IPS-20b (cell line): ENCODE measurements around the gene ACOT11.

Experiments
- H3K27ac ChIP-seq: one replicate; pipeline ENCODE4 v1.5.1; 2013; ENCODE audit warnings: low read length
- H3K27me3 ChIP-seq: 2 replicates; pipeline ENCODE4 v1.6.1; 2013; ENCODE audit warnings: mild to moderate bottlenecking, low read length, inconsistent platforms; ENCODE audit not compliant: insufficient read depth
- H3K36me3 ChIP-seq: 2 replicates; pipeline ENCODE4 v1.6.1; 2013; ENCODE audit warnings: low read depth, mild to moderate bottlenecking, inconsistent platforms, low read length, moderate library complexity; ENCODE audit not compliant: insufficient read depth
- H3K4me1 ChIP-seq: 2 replicates; pipeline ENCODE4 v1.6.1; 2013; ENCODE audit warnings: mild to moderate bottlenecking, control low read depth, inconsistent platforms, low read length, moderate library complexity; ENCODE audit not compliant: insufficient read depth
- H3K4me3 ChIP-seq: 2 replicates; pipeline ENCODE4 v1.5.1; 2013; ENCODE audit warnings: mild to moderate bottlenecking, low read length, inconsistent platforms
- H3K9ac ChIP-seq: 2 replicates; pipeline ENCODE4 v1.6.1; 2013; ENCODE audit warnings: low read depth, mild to moderate bottlenecking, inconsistent platforms, low read length, moderate library complexity
- H3K9me3 ChIP-seq: 2 replicates; pipeline ENCODE4 v1.6.1; 2013; ENCODE audit warnings: mild to moderate bottlenecking, low read depth, low read length, inconsistent platforms; ENCODE audit not compliant: insufficient read depth

The ACOT11 gene

DNA sequence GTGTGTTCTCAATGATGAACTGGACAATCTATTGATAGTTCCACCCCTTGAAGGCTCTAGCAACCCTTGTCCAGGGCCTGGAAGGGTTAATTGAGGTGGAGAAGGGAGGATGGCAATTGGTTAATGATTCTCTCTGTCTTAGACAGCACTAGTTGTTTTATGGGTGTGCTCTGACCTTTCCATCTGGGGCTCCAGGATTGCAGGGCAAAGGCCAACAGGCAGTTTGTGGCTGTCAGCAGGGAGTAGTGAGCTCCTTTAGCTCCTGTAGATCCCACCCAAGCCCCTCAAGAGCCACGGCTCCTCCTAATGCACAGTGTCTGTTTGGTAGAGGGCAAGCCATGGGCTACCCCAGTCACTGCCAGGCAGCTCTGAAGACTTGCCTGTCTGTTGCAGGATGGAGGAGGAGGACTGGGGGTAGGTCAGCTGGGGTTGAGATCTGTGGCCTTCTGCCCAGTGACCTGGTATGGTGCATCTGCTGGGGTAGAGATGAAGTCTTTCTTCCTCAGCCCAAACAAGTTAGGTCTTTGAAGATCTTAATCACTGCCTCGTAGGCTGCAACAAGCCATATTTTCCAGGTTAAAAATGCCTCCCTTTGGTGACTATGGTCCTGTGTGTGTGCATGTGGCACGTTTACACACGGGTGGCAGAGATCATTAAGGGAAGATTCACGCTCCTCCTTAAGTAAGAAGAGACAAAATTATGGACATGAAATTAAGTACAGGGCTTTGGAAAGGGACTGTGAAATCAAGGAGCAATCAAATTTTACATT is 101.3 kb downstream of the ACOT11 start:
- H3K27ac ChIP-seq: no peak overlapping the region
- no peaks in the 10 kb centered on the region for H3K4me1 ChIP-seq
- no peak overlapping the region for H3K9ac ChIP-seq
- H3K36me3 ChIP-seq: no peaks in the 10 kb centered on the region
- peaks cover 7% of the 10 kb centered on the region; the same call in 1 of the 2 replicates for H3K27me3 ChIP-seq
- peaks cover 1% of the 10 kb centered on the region; the same call in 1 of the 2 replicates for H3K9me3 ChIP-seq
- no peak overlapping the region for H3K4me3 ChIP-seq

DNA sequence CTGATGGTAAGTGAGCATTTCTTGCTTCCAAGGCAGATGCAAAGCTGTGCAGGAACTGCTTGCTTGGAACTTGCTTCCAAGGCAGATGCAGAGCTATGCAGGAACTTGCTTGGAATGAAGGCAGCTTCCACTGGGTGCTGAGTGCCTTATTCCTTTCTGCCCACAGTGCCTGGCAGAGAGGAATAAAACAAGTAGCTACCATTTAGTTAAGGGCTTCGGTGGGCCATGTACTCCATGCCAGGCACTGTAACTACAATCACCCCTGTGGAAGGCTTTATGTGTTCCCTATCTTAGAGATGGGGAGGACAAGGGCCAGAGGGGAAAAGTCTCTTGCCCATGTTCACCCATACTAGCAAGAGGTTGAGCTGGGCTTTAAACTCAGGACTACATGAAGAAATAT is 101.9 kb downstream of the ACOT11 start:
- Histone ChIP-seq H3K4me1 (no peaks in the 10 kb centered on the region), H3K4me3 (no peak overlapping the region), H3K27ac (no peak overlapping the region), H3K9ac (no peak overlapping the region), H3K27me3 (peaks cover 7% of the 10 kb centered on the region; the same call in 1 of the 2 replicates), H3K36me3 (no peaks in the 10 kb centered on the region), H3K9me3 (no peaks in the 10 kb centered on the region)

DNA sequence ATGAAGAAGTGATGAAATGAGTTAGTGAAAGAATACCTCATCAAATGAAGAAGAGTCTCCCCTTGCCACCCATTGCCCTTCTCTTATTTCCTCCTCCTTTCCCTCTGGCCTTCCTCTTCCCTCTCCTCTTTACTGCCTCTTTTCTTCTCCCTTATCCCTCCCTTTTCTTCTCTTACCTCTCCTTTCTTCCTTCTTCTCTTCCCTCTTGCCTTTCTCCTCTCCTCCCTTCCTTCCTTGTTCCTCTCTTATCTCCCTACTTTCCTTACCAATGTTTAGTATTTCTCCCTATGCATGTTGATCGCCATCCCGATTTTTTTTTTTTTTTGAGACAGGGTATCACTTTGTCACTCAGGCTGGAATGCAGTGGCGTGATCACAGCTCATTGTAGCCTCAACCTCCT is 102.4 kb downstream of the ACOT11 start:
- H3K27ac ChIP-seq: no peak overlapping the region
- no peaks in the 10 kb centered on the region for H3K4me1 ChIP-seq
- no peaks in the 10 kb centered on the region for H3K9me3 ChIP-seq
- H3K4me3 ChIP-seq: no peak overlapping the region
- H3K36me3 ChIP-seq: no peaks in the 10 kb centered on the region
- peaks cover 7% of the 10 kb centered on the region; the same call in 1 of the 2 replicates for H3K27me3 ChIP-seq
- no peak overlapping the region for H3K9ac ChIP-seq

DNA sequence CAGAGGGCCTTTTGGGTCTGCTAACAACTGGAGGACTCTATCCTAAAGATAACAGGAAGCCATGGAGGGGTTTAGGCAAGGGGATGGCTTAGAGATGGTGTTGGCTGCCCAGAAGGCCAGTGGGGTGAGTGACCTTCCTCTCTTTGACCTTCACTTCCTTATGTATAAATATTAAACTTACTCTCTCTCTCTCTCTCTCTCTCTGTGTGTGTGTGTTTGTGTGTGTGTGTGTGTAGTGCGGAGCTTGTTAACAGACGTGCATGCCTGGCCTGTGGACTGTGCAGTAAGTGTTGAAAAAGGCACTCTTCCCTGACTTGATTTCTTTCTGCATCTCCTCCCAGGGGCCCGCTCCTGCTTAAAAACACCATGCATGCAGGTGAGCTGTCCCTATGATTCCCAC is 103.6 kb downstream of the ACOT11 start:
- H3K27me3 ChIP-seq: peaks cover 7% of the 10 kb centered on the region; the same call in 1 of the 2 replicates
- H3K9me3 ChIP-seq: no peaks in the 10 kb centered on the region
- no peaks in the 10 kb centered on the region for H3K4me1 ChIP-seq
- H3K36me3 ChIP-seq: no peaks in the 10 kb centered on the region
- no peak overlapping the region for H3K9ac ChIP-seq
- no peak overlapping the region for H3K27ac ChIP-seq
- no peak overlapping the region for H3K4me3 ChIP-seq

DNA sequence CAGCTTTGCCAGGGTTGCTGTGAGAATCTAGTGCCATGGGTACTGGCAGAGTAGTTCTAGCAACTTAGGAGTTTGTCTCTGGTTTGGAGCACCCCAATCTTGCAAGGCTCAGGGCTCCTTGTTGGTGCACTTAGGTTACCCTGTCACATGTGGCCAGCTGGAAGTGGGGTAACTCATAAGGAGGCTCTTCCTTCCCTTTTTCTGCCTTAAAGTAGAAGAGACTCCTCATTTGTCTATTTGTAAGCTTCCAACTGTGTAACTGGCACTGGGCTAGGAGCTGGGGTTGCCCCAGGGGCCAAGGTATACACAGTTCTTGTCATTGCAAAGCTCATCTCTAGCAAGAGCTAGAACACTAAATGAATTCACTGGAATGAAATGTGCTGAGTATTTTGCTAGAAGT is 104.1 kb downstream of the ACOT11 start:
- H3K36me3 ChIP-seq: no peaks in the 10 kb centered on the region
- no peaks in the 10 kb centered on the region for H3K9me3 ChIP-seq
- no peak overlapping the region for H3K27ac ChIP-seq
- H3K4me3 ChIP-seq: no peak overlapping the region
- peaks cover 7% of the 10 kb centered on the region; the same call in 1 of the 2 replicates for H3K27me3 ChIP-seq
- no peak overlapping the region for H3K9ac ChIP-seq
- no peaks in the 10 kb centered on the region for H3K4me1 ChIP-seq

DNA sequence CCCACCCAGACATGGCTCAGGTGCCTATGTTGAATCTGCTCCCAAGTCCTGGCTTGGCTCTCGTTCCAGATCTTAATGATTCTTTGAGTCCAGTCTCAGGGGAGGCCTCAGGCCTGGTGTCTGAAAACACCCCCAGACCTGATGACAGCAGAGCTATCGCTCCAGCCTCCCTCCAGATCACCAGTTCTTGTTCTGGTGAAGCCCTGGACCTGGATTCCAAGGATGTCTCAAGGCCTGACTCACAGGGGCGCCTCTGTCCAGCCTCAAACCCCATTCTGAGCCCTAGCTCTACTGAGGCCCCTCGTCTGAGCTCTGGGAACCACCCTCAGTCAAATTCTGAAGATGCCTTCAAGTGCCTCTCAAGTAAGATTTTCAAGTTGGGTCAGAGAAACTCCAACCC is 105.0 kb downstream of the ACOT11 start:
- H3K9me3 ChIP-seq: peaks cover 1% of the 10 kb centered on the region
- peaks cover 7% of the 10 kb centered on the region; the same call in 1 of the 2 replicates for H3K27me3 ChIP-seq
- no peaks in the 10 kb centered on the region for H3K36me3 ChIP-seq
- H3K4me1 ChIP-seq: no peaks in the 10 kb centered on the region
- no peak overlapping the region for H3K4me3 ChIP-seq
- no peak overlapping the region for H3K9ac ChIP-seq
- no peak overlapping the region for H3K27ac ChIP-seq

DNA sequence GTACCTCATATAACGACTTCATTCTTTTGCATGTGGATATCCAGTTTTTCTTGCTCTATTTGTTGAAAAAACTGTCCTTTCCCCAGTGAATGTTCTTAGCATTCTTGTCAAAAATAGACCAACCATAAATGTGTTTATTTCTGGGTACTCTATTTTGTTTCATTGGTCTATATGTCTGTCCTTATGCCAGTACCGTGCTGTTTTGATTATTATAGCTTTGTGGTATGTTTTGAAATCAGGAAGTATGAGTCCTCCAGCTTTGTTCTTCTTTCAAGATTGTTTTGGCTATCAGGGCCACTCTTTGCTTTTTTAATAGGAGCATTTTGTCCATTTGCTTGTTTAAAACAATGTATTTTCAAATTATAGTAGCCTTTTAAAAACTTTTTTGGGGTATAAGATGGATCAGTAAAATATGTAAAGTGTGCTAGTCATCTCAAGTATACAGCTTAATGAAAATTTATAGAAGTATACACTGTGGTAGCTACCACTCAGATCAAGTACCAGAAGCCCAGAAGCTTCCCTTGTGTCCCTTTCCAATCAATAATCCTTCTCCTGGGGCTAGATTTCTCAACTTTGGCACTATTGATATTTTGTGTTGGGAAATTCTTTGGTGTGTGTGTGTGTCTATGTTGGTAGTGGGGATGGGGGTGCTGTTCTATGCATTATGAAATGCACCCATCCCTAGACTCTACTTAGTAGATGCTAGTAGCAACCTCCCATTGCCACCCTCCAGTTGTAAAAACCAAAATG is 110.3 kb downstream of the ACOT11 start:
- Histone ChIP-seq H3K27me3 (no peaks in the 10 kb centered on the region), H3K9me3 (peaks cover 10% of the 10 kb centered on the region), H3K4me3 (no peak overlapping the region), H3K27ac (no peak overlapping the region), H3K36me3 (no peaks in the 10 kb centered on the region), H3K4me1 (no peaks in the 10 kb centered on the region), H3K9ac (no peak overlapping the region)
